GM12801 (cell line): ENCODE results near the gene TTBK2.

Source experiments
- CTCF ChIP-seq: IDR thresholded peaks from one replicate; pipeline ENCODE4 v1.5.1; 2011; ENCODE audit warnings: control low read depth; ENCODE audit not compliant: insufficient read length; ENCODE audit errors: extremely low read depth

The TTBK2 gene

GRCh38 chr15:42734076-42734672, 186.4 kb downstream of the TTBK2 start:
- no peak for TF ChIP-seq CTCF

- no peak for TF ChIP-seq CTCF
These were observed 187.6 kb downstream of the TTBK2 start for GRCh38 chr15:42733027-42733426.

GRCh38 chr15:42732095-42732827, 188.3 kb downstream of the TTBK2 start:
- no peak for TF ChIP-seq CTCF

GRCh38 chr15:42731461-42731860, 189.1 kb downstream of the TTBK2 start:
- TF ChIP-seq CTCF: no peak

GRCh38 chr15:42730536-42730935, 190.0 kb downstream of the TTBK2 start:
- TF ChIP-seq CTCF: no peak

GRCh38 chr15:42730135-42730534, 190.4 kb downstream of the TTBK2 start:
- TF ChIP-seq CTCF: no peak

- TF ChIP-seq CTCF: no peak
These were observed 191.2 kb downstream of the TTBK2 start for GRCh38 chr15:42729409-42729808.
